OCI-LY1 (cell line): Measurements from ENCODE around the gene PRKCZ.

Experiments
- H2AFZ ChIP-seq: fragments of 200-600 bp; sonication (generic), shearing (Covaris generic); 2 replicates; pipeline ENCODE4 v1.6.0; 2014; ENCODE audit warnings: antibody characterized with exemption, mild to moderate bottlenecking, low read length
- H3F3A ChIP-seq: fragments of 200-600 bp; sonication (generic), shearing (Covaris generic); 2 replicates; pipeline ENCODE4 v1.6.0; 2014; ENCODE audit warnings: mild to moderate bottlenecking, antibody characterized with exemption, low read length, moderate library complexity; ENCODE audit not compliant: insufficient read depth
- H3K27ac ChIP-seq: fragments of 200-600 bp; sonication (generic); 2 replicates; pipeline ENCODE4 v1.5.1; 2014; ENCODE audit warnings: low read length, mixed run types, mild to moderate bottlenecking, low read depth; ENCODE audit not compliant: poor library complexity, severe bottlenecking
- H3K27me3 ChIP-seq: fragments of 200-600 bp; sonication (generic); 2 replicates; pipeline ENCODE4 v1.6.0; 2014; ENCODE audit warnings: antibody characterized with exemption, mild to moderate bottlenecking, low read length, moderate library complexity; ENCODE audit not compliant: insufficient read depth
- H3K36me3 ChIP-seq: fragments of 200-600 bp; sonication (generic); 2 replicates; pipeline ENCODE4 v1.6.1; 2014; ENCODE audit warnings: mild to moderate bottlenecking, antibody characterized with exemption, low read length, moderate library complexity, mixed read lengths; ENCODE audit not compliant: insufficient read depth
- H3K4me1 ChIP-seq: fragments of 200-600 bp; sonication (generic); 2 replicates; pipeline ENCODE4 v1.5.1; 2014; ENCODE audit warnings: mild to moderate bottlenecking, low read length, moderate library complexity; ENCODE audit not compliant: insufficient read depth, severe bottlenecking
- H3K4me2 ChIP-seq: fragments of 200-600 bp; sonication (generic), shearing (Covaris generic); 2 replicates; pipeline ENCODE4 v1.6.1; 2014; ENCODE audit warnings: low read length
- H3K4me3 ChIP-seq: fragments of 200-600 bp; sonication (generic); 2 replicates; pipeline ENCODE4 v1.5.1; 2014; ENCODE audit warnings: low read length, low read depth, mild to moderate bottlenecking, mixed read lengths; ENCODE audit not compliant: poor library complexity, severe bottlenecking
- H3K79me2 ChIP-seq: fragments of 200-600 bp; shearing (Covaris generic); 2 replicates; pipeline ENCODE4 v1.6.1; 2016; ENCODE audit warnings: mixed run types, low read length, mixed read lengths; ENCODE audit not compliant: insufficient read depth
- H3K9ac ChIP-seq: fragments of 200-600 bp; sonication (generic), shearing (Covaris generic); 2 replicates; pipeline ENCODE4 v1.6.1; 2014; ENCODE audit warnings: mild to moderate bottlenecking, low read length, mixed read lengths
- H3K9me2 ChIP-seq: fragments of 200-600 bp; sonication (generic), shearing (Covaris generic); 2 replicates; pipeline ENCODE4 v1.6.1; 2014; ENCODE audit warnings: low read depth, mild to moderate bottlenecking, low read length, mixed read lengths
- H3K9me3 ChIP-seq: fragments of 200-600 bp; shearing (Covaris generic); 2 replicates; pipeline ENCODE4 v1.6.1; 2014; ENCODE audit warnings: low read length, mixed read lengths
- H4K20me1 ChIP-seq: fragments of 200-600 bp; sonication (generic), shearing (Covaris generic); 2 replicates; pipeline ENCODE4 v1.6.0; 2016; ENCODE audit warnings: mild to moderate bottlenecking, low read length; ENCODE audit not compliant: insufficient read depth
- CTCF ChIP-seq: fragments of 200-600 bp; sonication (generic), shearing (Covaris generic); IDR thresholded peaks from 2 replicates; pipeline ENCODE4 v1.5.1; 2017; ENCODE audit warnings: mild to moderate bottlenecking, antibody characterized with exemption, low read length, moderate library complexity, mixed read lengths
- EZH2 ChIP-seq: fragments of 200-600 bp; sonication (generic), shearing (Covaris generic); IDR thresholded peaks from 2 replicates; pipeline ENCODE4 v1.8.0; 2017; ENCODE audit warnings: borderline replicate concordance, mixed run types, mild to moderate bottlenecking, antibody characterized with exemption, low read length, moderate library complexity, mixed read lengths

The PRKCZ gene

GRCh38 chr1:2192031-2192995 lies 142.1 kb downstream of the PRKCZ start:
- H3K4me2 ChIP-seq: no peak overlapping the region
- H3K4me3 ChIP-seq: no peak overlapping the region
- no peak overlapping the region for H3K27ac ChIP-seq
- H3K4me1 ChIP-seq: peaks cover 31% of the 10 kb centered on the region
- no peaks in the 10 kb centered on the region for H3K36me3 ChIP-seq
- no peaks in the 10 kb centered on the region for H3F3A ChIP-seq
- H3K79me2 ChIP-seq: no peaks in the 10 kb centered on the region
- H2AFZ ChIP-seq: no peak overlapping the region
- no peaks in the 10 kb centered on the region for H4K20me1 ChIP-seq
- no peak overlapping the region for H3K9ac ChIP-seq
- no peaks in the 10 kb centered on the region for H3K27me3 ChIP-seq
- H3K9me2 ChIP-seq: no peaks in the 10 kb centered on the region
- TF ChIP-seq CTCF (no peak), EZH2 (no peak)
- no peaks in the 10 kb centered on the region for H3K9me3 ChIP-seq

GRCh38 chr1:2193514-2194281 lies 143.5 kb downstream of the PRKCZ start:
- Histone ChIP-seq H3K36me3 (no peaks in the 10 kb centered on the region), H3K4me3 (peak overlapping the region; percentile 66), H4K20me1 (no peaks in the 10 kb centered on the region), H2AFZ (no peak overlapping the region), H3K4me1 (peaks cover 31% of the 10 kb centered on the region), H3K4me2 (peak overlapping the region; percentile 90), H3K27ac (no peak overlapping the region), H3K9me2 (no peaks in the 10 kb centered on the region), H3K79me2 (no peaks in the 10 kb centered on the region), H3K9me3 (no peaks in the 10 kb centered on the region), H3F3A (no peaks in the 10 kb centered on the region), H3K27me3 (no peaks in the 10 kb centered on the region), H3K9ac (peak overlapping the region; percentile 71)
- TF ChIP-seq EZH2 (no peak), CTCF (no peak)

GRCh38 chr1:2194319-2194897 lies 144.2 kb downstream of the PRKCZ start, which contains the start of gene FAAP20:
TSS of gene FAAP20 (minus strand) at chr1:2194772. CDS start at chr1:2194749, 23 bp downstream.
- Histone ChIP-seq H3K79me2 (no peaks in the 10 kb centered on the region), H3K4me3 (peak within 1 kb of the TSS; percentile 70), H3K9me2 (no peaks in the 10 kb centered on the region), H3K9me3 (no peaks in the 10 kb centered on the region), H3K27ac (no peak within 1 kb of the TSS), H3F3A (no peaks in the 10 kb centered on the region), H3K4me1 (peaks cover 26% of the 10 kb centered on the region), H3K36me3 (no peaks in the 10 kb centered on the region), H3K27me3 (no peaks in the 10 kb centered on the region), H2AFZ (no peak within 1 kb of the TSS), H3K9ac (peak within 1 kb of the TSS; percentile 71), H3K4me2 (peak within 1 kb of the TSS; percentile 90), H4K20me1 (no peaks in the 10 kb centered on the region)
- no peak for TF ChIP-seq CTCF
- TF ChIP-seq EZH2: no peak
